HG03039 (cell line): ENCODE data around the gene HUWE1.

ENCODE experiments used
- ATAC-seq: cut with Tn5 transposase; IDR thresholded peaks from one replicate; pipeline ENCODE4 v1.9.1; 2021; ENCODE audit warnings: mild to moderate bottlenecking, moderate library complexity; ENCODE audit not compliant: unreplicated experiment

The HUWE1 gene

DNA sequence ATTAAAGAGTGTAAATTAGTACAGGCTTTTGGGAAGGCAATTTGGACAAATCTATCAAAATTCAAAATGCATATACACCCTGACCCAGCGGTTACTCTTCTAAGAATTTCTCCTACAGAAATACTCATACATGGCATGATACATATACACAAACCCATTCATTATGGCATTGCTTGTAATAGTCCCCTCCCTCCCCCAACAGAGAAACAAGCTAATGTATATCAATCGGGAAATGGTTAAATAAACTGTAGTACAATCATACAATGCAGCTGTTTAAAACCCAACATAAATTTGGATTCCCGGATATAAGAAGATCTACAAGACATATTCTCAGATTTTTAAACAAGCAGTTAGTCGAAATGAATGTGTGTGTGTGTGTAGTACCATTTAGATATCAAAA, 808 bp downstream of the HUWE1 start:
- no peak for ATAC-seq

DNA sequence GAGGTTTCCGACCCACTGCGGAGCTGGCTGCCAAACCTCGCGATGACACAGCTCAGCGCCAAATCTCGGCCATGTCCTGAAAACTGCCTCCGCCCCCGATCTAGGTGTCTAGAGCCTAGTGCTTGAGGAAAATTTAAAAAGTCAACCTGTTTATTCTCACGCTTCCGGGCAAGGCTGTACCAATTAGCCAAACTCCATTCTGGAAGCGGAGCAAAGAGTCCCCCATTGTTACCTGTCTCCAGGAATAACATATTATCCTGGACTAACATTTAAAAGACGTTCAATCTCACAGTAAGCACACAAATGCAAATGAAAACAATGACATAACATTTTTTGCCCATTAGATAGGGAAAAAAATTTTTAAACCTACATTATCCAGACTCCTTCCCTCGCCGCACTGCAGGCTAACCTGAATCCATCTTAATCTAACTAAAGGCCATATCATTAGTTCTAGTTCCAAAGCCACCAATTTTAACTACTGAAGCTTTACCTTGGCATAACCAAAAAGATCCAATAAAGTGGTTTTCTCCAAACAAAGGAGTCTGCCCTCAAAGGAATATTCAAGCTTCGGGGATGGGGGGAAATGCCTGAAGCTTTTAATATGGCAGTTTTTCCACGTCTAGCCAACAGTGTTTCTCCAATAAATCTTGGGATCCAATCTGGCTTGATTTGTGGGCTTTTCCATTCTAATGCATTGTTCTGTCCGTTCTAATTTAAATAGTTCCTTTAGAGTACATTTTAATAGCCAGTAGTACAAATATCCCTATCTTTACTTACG, 1.9 kb downstream of the HUWE1 start:
- no peak for ATAC-seq

DNA sequence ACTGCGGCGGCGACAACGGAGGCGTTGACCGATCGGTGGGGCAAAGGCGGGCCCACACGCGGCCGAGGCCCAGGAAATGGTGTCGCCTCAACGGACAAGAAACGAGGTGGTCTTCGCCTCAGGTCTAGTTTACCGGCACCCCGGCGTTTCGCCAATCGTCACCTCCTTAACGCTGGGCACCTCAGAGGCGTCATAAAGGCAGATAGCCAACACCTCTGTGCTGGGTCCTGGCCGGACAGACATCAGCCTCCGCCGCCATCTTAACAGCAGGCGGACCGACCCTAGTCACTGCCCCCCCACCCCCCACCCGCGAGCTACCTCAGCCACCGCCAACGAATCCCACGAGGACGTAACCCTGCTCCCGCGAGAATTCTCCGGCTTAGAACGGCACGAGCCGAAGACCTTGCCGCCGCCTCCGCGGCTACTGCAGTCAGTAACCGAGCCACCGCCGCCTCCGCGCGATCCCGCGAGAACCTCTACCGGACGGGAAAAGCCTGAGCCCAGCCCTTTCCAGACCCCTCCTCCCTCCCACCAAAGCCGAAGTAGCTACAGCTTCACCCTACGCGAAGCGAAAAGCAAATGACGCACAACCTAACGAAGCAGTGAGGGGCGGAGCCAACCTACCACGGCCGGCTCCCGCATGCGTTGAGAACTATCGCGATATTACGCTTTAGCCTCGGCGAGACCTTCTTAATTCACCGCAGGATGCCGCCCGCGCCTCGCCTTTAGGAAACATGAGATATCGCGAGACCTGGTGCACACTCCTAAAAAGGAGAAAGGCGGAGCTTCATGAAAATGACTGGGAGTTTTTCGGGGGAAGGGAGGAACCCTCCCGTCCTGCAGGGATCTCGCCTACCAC, 2.7 kb downstream of the HUWE1 start:
- peak; percentile 69 for ATAC-seq

DNA sequence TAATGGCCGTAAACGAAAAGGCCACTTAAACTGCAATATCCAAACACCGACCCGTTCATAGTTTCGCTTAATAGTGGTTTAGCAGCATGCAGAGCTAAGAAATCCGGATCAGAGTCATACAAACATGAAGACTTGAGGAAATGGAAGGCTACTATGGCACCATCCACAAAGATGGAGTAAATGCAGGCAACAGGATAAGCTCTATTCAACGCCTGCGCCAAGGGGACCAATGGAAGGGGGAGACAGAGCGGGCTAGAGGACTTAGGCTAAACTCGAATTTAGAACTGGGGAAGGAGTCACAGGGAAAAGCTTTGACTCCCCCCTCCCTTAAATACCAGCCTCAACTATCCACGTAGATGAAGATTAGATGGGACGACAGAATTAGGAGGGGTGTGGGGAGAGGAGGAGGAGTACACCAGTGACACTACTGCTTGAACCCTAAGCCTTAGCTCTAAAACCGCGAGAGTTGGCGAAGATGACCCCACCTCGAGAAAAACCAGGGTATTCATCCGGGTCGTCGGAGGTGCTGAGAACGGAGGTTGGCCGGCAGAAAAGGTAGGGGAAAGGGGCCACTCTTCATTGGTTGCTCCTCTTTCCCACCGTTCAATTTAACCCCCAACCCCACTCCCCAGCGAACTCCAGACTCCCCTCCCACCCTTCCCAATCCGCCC, 3.5 kb downstream of the HUWE1 start:
- ATAC-seq = no peak

- ATAC-seq = no peak
These were observed 4.9 kb downstream of the HUWE1 start for GRCh38 chrX:53681661-53682060.

DNA sequence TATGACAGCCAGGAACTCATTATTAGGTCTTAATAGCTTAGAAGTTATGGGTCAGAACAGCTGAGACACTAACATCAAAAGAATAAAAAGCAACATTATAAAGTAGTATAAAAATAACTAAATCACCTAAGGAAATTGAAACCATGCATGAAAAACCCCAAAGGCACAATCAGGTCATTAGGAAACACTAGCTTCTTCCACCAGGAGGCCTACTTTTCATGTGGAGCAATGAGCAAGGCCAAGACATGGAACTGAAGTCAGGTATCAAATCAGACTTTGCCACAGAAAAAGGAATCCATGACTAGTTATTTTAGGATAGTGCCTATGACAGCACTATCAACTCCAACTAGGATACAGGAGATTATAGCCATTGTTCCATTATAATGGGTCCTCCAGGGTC, 7.9 kb downstream of the HUWE1 start:
- ATAC-seq = no peak

- ATAC-seq = no peak
These were observed 9.2 kb downstream of the HUWE1 start for GRCh38 chrX:53677286-53677685.

DNA sequence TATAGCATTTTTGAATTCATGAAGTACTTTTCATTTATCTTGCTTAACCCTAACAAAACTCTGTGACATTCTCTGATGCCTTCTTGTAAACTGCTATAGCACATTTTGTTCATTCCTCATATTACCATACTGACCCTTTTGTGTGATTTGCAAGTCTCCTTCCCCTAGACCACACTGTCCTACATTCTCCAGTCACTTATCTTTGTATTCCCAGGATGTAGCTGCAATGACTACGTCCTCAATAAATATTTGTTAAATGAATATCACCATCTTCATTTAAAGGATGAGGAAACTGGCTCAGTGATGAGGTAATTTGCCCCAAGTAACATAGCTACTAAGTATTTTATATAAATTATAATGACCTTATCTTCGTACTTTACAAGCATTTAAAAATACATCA, 11.9 kb downstream of the HUWE1 start:
- ATAC-seq = no peak

GRCh38 chrX:53669258-53669657, 17.3 kb downstream of the HUWE1 start:
- no peak for ATAC-seq

DNA sequence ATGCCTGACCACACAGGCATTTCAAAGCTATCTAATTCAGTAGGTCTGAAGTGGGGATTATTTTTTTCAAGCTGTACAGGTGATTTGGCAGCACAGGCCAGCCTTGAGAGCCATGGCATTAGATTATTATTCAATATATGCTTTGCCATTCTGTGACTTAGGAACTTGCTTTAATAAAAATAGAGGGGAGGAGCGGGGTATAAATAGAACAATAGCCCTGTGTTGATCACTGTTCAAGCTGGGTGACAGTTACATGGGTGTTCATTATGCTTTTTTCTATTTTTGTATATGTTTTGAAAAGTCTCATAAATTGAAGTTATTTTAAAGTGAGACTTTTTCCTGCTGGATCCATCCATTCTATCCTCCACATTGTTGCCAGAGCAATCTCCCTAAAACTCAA, 20.3 kb downstream of the HUWE1 start:
- ATAC-seq = no peak

GRCh38 chrX:53660004-53660403, 26.5 kb downstream of the HUWE1 start:
- ATAC-seq = no peak

- no peak for ATAC-seq
These were observed 27.5 kb downstream of the HUWE1 start for GRCh38 chrX:53659039-53659438.

DNA sequence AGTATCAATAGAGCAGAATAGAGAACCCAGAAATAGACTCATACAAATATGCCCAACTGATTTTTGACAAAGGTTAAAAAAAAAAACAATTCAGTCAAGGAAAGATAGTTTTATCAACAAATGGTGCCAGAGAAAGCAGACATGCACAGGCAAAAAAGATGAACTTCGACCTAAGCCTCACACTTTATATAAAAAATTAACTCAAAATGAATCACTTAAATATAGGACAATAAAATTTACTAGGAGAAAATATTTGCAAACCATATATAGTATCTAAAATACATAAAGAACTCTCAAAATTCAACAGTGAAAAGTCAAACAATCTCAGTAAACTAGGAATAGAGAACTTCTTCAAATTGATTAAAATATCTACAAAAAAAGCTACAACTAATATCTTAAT, 29.7 kb downstream of the HUWE1 start:
- ATAC-seq = no peak

DNA sequence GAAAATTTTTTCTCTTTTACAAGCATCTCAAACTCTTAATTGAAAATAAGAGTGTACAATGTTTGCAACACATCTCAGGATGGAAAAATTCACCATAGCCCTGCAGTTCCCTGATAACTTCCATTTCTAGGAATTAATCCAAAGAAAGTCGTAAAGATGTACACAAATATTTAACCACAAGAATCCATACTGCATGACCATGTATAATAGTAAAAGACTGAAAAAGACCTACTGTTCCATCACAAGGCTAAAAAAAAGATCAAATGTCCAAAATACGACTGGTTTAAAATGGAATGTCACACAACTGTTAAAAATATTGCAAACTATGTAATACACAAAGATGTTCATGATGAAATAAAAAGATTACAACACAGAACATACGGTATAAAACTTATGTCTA, 32.1 kb downstream of the HUWE1 start:
- ATAC-seq = no peak

- no peak for ATAC-seq
These were observed 41.8 kb downstream of the HUWE1 start for GRCh38 chrX:53644751-53645150.

DNA sequence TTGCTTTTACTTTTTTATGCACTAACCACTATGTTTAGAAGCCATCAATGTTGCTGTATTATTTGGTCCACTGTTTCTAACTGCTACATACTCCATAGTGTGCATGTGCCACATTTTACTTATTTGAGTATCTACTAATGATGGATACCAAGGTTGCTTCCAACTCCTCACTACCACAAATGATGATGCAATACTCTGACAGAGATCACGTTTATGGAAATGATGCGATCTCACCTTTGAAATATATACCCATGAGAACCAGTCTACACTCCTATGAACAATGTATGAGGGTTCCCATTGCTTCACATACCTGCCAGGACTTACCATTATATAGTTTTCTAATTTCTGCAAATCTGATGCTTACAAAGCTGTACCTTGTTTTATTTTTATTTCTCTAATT, 44.2 kb downstream of the HUWE1 start:
- no peak for ATAC-seq

GRCh38 chrX:53639257-53639656, 47.3 kb downstream of the HUWE1 start:
- no peak for ATAC-seq

DNA sequence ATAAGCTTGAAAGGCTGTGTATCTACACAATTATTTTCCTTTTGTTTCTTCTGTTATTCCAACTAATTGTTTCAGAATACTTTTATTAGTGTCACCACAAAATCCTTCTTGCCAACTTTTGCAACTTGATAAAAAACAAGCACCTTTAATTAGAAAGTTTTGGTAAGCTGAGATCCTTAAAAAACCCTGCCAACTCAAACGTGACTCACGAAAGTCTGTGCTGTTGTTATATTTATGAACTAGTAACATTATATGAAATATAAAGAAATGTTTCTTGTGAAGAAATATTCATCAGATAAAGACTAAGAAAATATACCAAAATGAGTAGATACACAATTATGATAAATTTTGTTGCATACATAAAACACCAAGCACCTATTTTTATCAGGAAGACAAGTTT, 49.0 kb downstream of the HUWE1 start:
- ATAC-seq = no peak

- no peak for ATAC-seq
These were observed 55.4 kb downstream of the HUWE1 start for GRCh38 chrX:53631156-53631555.

DNA sequence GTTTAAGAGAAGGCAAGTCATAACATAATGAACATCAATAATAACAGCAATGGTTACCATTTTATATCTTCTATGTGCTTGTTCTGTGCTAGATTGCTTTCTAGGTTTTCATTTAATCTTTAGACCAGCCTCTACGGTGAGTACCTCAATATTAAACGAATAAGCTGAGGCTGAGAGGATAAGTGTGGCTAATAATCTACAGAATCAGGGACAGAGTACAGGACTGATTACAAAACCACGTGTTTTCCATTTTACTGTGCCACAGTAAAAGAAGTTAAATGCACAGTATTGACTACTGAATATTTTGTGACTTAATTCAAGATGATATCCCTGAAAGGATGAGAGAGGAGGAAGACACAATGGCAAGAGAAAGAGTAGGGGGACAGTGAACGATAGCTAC, 56.3 kb downstream of the HUWE1 start:
- no peak for ATAC-seq

GRCh38 chrX:53622431-53622830, 64.1 kb downstream of the HUWE1 start:
- ATAC-seq = no peak
